Body of pancreas (tissue), 4 donors: ENCODE data around the gene MAGI3.

ENCODE experiments used
- POLR2A ChIP-seq, 3 donors: fragments of 450-650 bp; IDR thresholded peaks; one replicate each; pipeline ENCODE4 v1.6.1; 2016; ENCODE audit warnings: antibody characterized with exemption in 3 of 3, mild to moderate bottlenecking in 2 of 3
- TF ChIP-seq, protein P1 (sequence below), 7 experiments: fragments of 450-650 bp in 4 of 7; fragments of 200-600 bp in 3 of 7; sonication (generic) in 3 of 7; IDR thresholded peaks; one replicate each; pipeline ENCODE4 v1.5.1; 2016 to 2019; ENCODE audit warnings: antibody characterized with exemption in 7 of 7

DNA sequence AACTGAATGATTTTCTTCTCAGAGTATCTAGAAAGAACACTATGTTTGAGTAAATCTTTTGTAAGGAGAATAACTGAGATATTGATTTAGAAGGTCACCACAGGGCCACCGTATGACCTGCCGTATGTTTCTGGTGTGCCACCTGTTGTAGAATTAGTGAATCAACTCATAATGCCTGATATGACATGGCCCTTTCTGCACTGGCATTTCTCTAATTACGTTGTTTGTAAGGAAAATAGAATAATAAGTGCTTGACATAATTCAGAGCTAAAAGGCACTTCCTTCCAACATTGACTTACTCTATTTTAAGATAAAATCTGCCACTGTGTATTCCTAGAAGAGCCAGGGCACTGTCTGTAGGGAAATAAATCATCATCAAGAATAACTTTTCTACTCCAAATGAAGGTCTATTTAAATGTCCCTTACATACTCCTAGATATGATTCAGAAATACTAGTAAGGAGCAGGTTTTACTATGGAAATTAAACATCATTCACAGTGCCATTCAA, 267.3 kb downstream of the MAGI3 start:
- no peak for TF ChIP-seq POLR2A (IDR thresholded peaks at IDR 0.05)
- TF ChIP-seq, protein P1, sequence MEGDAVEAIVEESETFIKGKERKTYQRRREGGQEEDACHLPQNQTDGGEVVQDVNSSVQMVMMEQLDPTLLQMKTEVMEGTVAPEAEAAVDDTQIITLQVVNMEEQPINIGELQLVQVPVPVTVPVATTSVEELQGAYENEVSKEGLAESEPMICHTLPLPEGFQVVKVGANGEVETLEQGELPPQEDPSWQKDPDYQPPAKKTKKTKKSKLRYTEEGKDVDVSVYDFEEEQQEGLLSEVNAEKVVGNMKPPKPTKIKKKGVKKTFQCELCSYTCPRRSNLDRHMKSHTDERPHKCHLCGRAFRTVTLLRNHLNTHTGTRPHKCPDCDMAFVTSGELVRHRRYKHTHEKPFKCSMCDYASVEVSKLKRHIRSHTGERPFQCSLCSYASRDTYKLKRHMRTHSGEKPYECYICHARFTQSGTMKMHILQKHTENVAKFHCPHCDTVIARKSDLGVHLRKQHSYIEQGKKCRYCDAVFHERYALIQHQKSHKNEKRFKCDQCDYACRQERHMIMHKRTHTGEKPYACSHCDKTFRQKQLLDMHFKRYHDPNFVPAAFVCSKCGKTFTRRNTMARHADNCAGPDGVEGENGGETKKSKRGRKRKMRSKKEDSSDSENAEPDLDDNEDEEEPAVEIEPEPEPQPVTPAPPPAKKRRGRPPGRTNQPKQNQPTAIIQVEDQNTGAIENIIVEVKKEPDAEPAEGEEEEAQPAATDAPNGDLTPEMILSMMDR (IDR thresholded peaks at IDR 0.05), result peak in 1 of 7 experiments; percentile 8
